GM18508 (cell line): ENCODE data around the gene TUSC2.

Experiments
- ATAC-seq: cut with Tn5 transposase; IDR thresholded peaks from one replicate; pipeline ENCODE4 v1.9.1; 2021; ENCODE audit warnings: moderate number of reproducible peaks; ENCODE audit not compliant: insufficient read depth, unreplicated experiment

TUSC2 gene

GRCh38 chr3:50338965-50339364 is 10.9 kb upstream of the TUSC2 start:
- no peak for ATAC-seq

DNA sequence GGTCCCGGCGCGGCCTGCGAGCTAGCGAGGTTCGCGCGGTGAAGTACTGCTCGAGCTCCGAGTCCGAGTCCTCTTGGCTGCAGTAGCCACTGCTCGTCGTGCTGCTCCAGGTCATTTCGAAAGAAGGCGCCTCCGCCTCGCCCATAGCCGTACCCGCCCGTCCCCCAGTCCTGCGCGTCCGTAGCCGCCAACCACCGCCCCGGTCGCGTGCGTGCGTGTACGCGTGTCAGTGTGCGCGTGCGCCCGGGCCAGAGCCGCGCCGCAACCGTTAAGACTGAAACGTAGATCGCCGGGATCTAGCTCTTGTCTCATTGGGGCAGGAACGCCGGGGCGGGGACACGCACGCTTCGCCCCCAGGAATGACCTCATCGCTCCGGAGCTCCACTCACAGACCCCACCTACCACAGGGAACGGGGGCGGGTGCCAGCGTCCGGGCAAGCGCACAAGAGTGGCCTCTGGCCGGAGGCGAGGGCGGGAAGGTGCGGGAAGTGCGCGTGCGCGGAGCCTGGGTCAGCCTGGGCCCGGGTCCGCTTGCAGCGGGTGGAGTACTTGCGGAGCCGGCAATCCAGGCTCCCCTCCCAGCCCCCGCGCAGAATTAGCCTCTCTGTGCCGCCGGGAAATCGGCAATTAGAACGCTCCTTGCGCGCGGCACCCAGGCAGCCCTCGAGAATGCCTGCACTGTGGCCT is 9.3 kb upstream of the TUSC2 start:
- peak; percentile 48 for ATAC-seq

GRCh38 chr3:50336452-50337174 is 8.6 kb upstream of the TUSC2 start:
- peak; percentile 8 for ATAC-seq

DNA sequence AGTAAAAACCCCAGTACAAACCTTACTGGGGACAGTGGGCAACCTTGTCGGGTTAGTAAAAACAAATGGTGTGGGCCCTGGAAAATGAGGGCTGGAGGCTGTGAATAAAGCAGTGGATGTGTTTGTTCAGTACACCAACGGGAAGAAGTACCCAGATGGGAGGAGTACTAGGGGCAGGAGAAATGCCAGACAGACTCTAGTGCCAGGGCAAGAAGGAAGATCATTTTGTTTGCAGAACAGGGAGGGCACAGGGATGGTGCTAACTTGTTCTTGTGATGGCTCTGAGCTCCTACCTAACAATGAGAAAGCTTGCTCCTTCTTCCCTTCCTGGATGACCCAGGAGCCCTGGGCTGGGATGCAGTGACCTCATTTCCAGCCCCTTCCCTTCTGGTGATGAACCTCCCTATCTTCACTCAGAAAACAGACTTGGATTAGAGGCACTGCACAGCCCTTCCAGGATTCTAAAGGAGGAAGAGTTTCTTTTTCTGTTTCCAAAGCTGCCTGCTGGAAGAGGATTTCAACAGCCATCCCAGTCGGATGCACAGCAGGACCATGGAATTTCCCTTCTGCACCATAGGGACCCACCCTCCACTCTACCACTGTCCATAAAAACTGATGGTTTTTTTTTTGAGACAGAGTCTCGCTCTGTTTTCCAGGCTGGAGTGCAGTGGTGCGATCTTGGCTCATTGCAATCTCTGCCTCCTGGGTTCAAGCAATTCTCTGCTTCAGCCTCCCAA is 6.5 kb upstream of the TUSC2 start:
- ATAC-seq = no peak

- no peak for ATAC-seq
Measured at GRCh38 chr3:50333744-50334328, 5.8 kb upstream of the TUSC2 start.

DNA sequence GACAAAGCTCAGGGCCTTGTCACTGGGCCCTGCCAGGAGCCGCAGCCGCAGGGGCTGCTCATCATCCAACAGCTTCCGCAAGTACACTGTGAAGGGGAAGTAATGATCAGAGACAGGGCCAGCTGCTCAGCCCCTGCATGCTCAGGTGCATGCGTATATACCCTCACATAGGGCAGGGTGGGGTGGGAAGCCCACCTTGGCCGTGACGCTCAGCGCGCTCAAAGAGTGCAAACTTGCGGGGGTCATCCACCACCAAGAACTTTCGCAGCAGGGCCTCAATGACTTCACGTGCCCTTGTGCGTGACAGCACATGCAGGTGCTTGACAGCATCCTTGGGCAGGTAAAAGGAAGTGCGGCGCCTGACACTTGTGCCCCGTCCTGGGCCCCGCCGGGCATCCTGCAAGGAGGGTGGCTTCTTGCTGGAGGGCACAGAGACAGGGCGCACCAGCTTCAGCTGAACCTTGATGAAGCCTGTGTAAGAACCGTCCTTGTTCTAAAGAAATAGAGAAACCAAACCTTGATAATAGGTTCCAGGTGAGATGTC is 3.4 kb upstream of the TUSC2 start:
- ATAC-seq = no peak

DNA sequence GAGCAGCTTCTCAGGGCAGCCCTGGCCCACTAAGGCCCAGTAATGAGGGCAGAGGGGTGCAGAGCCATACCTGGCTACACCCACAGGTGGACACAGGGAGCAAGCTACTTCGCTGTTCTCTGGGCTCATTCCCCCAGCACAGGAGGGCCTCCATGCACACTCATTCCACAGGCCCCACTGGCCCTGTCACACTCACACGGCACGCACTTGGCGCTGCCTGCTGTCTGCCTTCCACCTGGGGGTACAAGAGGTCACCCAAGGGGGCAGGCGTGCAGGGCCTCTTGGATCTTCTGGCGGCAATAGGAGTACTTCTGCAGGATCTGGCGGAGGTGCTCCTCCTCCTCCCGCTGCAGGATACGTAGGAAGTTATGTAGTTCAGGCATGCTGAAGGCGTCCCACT is 2.3 kb upstream of the TUSC2 start:
- no peak for ATAC-seq

GRCh38 chr3:50327129-50327528 is 894 bp downstream of the TUSC2 start:
- no peak for ATAC-seq

DNA sequence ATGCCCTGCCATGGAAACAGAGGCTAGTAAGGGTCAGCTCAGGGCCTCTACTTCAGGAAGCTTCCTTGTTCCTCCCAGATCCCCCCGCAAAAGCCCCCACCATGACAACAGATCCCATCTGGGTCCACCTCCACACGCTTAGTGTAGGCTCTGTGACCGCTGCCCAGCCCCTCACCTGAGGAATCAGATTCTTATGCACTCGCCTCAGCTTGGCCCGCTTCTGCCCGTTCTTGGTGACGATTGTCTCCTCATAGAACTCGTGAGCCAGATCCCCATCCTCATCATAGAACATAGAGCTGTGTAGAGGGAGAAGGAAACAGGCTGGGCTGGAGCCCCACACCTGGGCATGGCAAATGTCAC is 1.9 kb downstream of the TUSC2 start:
- ATAC-seq = no peak

DNA sequence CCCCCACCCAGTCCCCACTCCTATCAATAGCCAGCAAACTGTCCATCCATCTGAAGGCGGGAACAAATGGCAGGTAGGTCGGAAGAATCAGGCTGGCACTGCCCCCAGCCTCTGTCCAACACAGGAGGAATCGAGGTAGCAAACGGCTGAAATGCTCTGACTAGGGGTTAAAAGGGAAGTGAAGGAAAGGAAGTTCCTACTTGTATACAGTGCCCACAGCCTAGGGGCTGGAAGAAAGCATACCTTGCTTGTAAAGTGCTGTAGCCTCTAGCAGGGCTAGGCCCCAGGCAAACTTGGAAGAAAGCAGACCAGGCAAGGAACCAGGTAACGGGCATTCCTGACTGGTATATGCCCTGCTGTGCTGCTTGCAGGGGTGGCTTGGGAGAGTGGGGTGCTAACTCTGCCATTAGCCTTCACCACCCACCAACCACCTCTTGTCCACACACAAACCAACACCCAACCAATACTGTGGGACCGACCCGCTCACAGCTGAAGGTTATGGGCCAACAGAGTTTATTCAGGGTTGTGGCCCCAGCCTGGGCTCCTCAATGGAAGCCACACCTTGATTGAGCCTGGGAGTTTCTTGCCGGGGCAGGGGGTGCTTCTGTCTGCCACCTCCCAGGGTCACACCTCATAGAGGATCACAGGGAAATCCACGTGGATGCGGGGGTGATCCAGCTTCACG is 2.4 kb downstream of the TUSC2 start:
- no peak for ATAC-seq

DNA sequence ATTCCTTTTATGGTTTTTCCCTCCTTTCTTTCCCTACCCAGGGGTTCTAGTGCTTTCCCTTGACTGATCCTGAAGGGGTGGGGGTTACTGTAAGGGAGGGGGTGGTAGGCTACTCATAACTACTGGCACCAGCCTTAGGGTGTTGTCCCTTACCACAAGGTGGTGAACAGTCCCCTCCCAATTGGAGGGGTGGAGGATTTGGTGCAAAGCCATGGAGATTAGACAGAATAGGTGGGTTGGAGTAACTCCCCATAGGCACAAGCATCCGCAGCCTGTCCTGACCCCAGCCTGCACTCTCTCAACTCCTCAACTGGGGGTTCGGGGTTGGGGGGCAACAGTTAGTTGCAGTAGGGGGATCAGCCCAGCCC is 2.9 kb downstream of the TUSC2 start:
- no peak for ATAC-seq

- no peak for ATAC-seq
Measured at GRCh38 chr3:50324351-50325112, 3.5 kb downstream of the TUSC2 start.

GRCh38 chr3:50323614-50324199 is 4.3 kb downstream of the TUSC2 start:
- no peak for ATAC-seq

- ATAC-seq = no peak
Measured at GRCh38 chr3:50323092-50323600, 4.9 kb downstream of the TUSC2 start.

DNA sequence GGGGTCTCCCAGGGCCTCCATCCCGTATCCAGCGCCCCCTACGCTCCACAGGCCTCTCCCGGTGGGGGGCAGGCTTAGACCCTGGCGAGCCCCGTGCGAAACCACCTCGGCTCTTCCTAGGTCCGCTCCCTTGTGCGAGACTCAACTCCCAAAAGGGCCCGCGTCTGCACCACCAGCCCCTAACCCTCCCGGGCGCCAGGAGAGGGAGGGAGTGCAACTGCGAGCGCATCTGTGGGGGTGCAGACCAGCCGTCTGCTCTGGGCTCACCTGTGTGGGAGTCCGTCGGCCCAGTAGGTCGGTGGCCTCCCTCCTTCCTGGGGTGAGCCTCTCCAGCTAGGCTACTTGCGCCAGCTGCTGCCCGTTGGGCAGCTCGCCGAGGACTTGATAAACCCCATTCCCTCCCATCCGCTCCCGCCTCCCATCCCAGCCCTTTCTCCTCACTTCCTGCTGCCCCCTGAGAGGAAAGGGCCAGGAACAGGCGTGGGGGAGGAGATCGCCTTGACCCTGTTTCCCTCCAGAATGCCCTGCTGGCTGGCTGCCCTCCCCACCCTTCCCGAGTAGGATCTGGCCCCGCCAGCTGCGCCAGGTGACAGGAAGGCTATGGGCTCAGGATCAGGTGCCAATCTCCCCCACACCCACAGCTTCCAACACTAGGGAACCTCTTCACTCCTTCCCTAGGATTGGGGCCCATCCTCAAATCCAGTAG is 5.5 kb downstream of the TUSC2 start, which contains the start of gene HYAL2:
TSS of gene HYAL2 (minus strand) at position 360 of the 706 bp plus-strand sequence. CDS start 2,256 bp downstream, outside the sequence.
- ATAC-seq = no peak

GRCh38 chr3:50322115-50322385 is 6.0 kb downstream of the TUSC2 start:
- no peak for ATAC-seq

DNA sequence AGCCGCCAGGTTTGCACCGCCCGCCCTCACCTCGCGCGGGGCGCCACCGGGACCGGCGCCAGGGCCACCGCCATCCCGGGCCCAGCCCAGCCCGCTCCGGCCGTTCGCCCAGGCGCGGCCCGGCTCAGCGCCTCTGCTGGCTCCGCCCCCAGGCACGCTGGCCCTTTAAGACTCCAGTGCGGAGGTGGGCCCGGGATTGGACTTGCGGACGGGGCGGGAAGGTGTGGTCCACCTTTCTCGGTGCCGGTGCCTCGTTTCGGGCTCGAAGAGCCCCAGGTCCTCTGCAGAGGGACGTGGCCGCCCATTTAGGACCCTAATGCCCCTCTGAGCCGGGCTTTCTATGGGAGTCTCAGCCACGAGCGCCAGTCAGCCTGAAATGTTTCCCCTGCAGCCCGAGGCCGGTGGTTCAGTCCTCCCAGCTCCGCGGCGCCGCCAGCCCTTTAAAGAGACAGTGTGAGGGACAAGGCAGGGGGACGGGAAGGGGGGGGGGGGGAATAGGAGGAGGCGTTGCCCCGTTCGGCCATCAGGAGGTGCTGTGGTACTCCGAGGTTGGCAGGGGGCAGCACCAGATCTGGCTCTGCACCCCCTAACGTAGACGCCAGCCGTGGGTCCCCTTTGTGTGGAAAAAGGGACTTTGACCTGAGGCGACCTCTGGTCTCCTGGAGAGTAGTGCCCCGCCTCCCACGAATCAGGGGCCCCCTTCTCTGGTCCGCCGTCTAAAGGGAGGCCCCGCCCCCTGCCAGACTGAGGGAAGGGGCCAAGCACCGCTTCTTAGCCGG is 6.5 kb downstream of the TUSC2 start:
- ATAC-seq = peak; percentile 39

- peak; percentile 23 for ATAC-seq
Measured at GRCh38 chr3:50320853-50321335, 7.1 kb downstream of the TUSC2 start.
